ES-I3 (cell line): ENCODE results near the gene PPFIBP1.
"Not testable (repeated sequence)": the region's sequence is repeated elsewhere in the genome, so short reads cannot be mapped to it uniquely, and the experiment has no call there.

Experiments used
- H3K36me3 ChIP-seq: 2 replicates; pipeline ENCODE4 v1.6.1; 2013; ENCODE audit warnings: mild to moderate bottlenecking, low read length, control low read depth, moderate library complexity; ENCODE audit not compliant: insufficient read depth
- H3K4me1 ChIP-seq: 2 replicates; pipeline ENCODE4 v1.6.1; 2013; ENCODE audit warnings: mild to moderate bottlenecking, control low read depth, low read length; ENCODE audit not compliant: insufficient read depth
- H3K9ac ChIP-seq: 2 replicates; pipeline ENCODE4 v1.6.1; 2013; ENCODE audit warnings: low read depth, mild to moderate bottlenecking, low read length, moderate library complexity
- H3K9me3 ChIP-seq: 2 replicates; pipeline ENCODE4 v1.6.1; 2013; ENCODE audit warnings: mild to moderate bottlenecking, low read length, moderate library complexity; ENCODE audit not compliant: control insufficient read depth, insufficient read depth

Gene PPFIBP1

GRCh38 chr12:27618836-27619235 lies 94.8 kb downstream of the PPFIBP1 start:
- Histone ChIP-seq H3K36me3 (no peaks in the 10 kb centered on the region), H3K4me1 (peaks cover 9% of the 10 kb centered on the region; the same call in 1 of the 2 replicates), H3K9me3 (no peaks in the 10 kb centered on the region), H3K9ac (no peak overlapping the region)

DNA sequence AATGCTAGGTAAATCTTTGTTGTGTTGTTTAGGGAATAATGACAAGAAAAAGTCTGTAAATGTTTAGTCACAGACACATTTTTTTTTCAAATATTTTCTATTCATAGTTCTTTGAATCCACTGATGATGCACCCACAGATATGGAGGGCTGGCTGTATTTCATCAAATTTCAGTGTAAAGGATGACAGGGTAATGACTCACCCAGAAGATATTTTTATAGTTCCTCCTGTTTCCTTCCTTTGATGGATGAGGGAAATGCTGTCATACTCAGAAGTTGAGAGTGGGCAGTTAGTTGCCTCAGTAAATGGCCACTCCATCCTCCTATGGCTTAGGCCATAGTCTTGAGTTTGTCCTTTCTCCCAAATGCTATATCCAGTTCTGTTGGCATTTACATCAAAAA lies 95.3 kb downstream of the PPFIBP1 start:
- Histone ChIP-seq H3K9ac (no peak overlapping the region), H3K9me3 (no peaks in the 10 kb centered on the region), H3K4me1 (peaks cover 9% of the 10 kb centered on the region; the same call in 1 of the 2 replicates), H3K36me3 (no peaks in the 10 kb centered on the region)

- no peaks in the 10 kb centered on the region for H3K9me3 ChIP-seq
- H3K9ac ChIP-seq = no peak overlapping the region
- no peaks in the 10 kb centered on the region for H3K36me3 ChIP-seq
- peaks cover 7% of the 10 kb centered on the region; the same call in 1 of the 2 replicates for H3K4me1 ChIP-seq
Observed at GRCh38 chr12:27620121-27620520, 96.1 kb downstream of the PPFIBP1 start.

DNA sequence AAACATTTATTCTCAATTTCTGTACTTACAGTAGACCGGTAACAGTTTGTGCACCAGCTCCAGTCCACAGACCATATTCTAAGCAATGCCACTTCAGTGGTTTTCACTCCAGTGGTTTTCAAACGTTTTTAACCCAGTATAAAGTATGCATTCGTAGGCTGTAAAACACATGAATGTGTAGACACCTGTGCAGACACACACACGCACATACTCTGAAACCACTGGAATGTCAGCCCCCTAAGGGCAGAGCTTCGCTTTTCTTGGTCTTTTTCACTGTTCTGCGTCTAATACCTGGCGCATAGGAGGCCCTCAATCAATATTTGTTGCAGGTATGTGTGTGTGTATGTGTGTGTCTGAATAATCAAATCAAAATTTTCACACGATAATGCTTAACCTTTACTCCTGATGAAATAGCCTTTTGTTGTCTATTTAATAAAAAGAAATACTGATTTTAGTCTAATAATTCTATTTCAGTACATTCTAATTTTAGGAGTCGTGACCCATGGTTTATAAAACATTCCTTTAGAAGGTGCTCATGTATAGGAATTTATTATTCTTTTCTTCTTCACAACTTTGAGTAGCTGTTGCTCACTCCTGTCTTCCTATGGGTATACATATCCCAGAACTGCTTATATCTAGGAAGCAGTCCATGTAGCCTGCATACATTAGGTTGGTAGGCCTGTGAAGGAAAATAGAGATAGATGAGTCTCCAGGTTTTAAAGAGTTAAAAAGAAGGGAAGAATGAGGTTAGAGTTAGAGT lies 98.6 kb downstream of the PPFIBP1 start:
- H3K9ac ChIP-seq = no peak overlapping the region
- H3K4me1 ChIP-seq = no peaks in the 10 kb centered on the region
- no peaks in the 10 kb centered on the region for H3K9me3 ChIP-seq
- no peaks in the 10 kb centered on the region for H3K36me3 ChIP-seq

- Histone ChIP-seq H3K9ac (no peak overlapping the region), H3K4me1 (no peaks in the 10 kb centered on the region), H3K9me3 (no peaks in the 10 kb centered on the region), H3K36me3 (no peaks in the 10 kb centered on the region)
Observed at GRCh38 chr12:27623645-27624044, 99.6 kb downstream of the PPFIBP1 start.

DNA sequence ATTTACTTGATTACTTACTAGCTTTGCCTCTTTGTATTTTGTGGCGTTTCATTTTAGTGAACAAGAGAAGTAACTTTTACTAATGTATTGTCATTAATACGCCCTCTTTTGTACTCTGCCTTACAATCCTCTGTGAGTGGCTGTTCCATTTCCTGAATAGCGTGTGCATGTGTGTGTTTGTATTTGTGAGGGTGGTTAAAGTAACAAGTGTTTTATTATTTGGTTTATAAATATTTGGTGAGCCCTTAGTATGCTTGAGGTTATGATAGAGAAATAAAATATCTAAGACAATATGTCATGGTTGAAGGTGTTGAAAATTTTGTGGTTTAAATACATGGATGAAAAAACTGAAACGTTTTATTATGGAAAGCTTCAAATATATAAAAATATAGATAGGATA lies 100.6 kb downstream of the PPFIBP1 start:
- no peaks in the 10 kb centered on the region for H3K4me1 ChIP-seq
- no peak overlapping the region for H3K9ac ChIP-seq
- H3K36me3 ChIP-seq = no peaks in the 10 kb centered on the region
- no peaks in the 10 kb centered on the region for H3K9me3 ChIP-seq

GRCh38 chr12:27627123-27627852 lies 103.3 kb downstream of the PPFIBP1 start:
- Histone ChIP-seq H3K36me3 (no peaks in the 10 kb centered on the region), H3K9ac (no peak overlapping the region), H3K4me1 (no peaks in the 10 kb centered on the region), H3K9me3 (no peaks in the 10 kb centered on the region)

DNA sequence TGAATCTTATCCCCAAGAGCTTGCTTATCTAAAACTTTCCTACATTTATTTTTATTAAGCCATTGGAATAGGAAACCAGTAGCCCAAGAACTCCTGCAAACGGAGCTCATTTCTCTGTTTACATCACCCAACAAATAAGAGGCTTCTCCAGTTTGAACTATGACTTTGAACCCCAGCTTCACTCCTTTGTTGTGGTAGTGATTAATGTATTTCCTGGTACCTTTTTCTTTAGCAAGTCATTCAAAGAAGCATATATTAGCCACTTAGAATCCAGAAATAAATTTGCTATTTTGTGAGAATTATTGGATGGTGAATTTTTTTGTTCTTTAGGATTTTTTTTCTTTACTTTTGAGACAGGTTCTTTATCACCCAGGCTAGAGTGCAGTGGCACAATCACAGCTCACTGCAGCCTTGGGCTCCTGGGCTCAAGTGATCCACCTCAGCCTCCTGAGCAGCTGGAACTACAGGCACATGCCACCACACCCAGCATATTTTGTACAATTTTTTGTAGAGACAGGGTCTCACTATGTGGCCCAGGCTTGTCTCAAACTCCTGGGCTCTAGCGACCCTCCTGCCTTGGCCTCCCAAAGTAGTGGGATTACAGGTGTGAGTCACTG lies 104.0 kb downstream of the PPFIBP1 start:
- not testable (repeated sequence) for H3K4me1 ChIP-seq, H3K9me3 ChIP-seq, H3K36me3 ChIP-seq, H3K9ac ChIP-seq

DNA sequence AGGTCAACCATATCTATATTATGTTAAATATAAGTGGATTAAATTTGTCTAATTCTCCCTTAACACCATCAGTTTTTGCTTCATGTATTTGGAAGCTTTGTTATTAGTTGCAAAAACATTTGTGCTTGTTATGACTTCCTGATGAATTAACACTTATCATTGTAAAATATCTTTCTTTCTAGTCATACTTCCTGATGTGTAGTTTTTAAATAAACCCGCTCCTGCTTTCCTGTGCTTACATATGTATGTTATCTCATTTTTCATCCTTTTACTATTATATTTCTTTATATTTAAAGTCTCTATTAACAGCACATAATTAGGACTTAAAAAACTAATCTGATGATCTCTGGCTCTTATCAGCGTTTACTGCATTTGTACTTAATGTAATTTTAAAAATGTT lies 106.2 kb downstream of the PPFIBP1 start:
- not testable (repeated sequence) for H3K36me3 ChIP-seq, H3K9ac ChIP-seq, H3K9me3 ChIP-seq, H3K4me1 ChIP-seq

GRCh38 chr12:27631365-27631764 lies 107.4 kb downstream of the PPFIBP1 start:
- no peaks in the 10 kb centered on the region for H3K4me1 ChIP-seq
- no peaks in the 10 kb centered on the region for H3K36me3 ChIP-seq
- no peaks in the 10 kb centered on the region for H3K9me3 ChIP-seq
- H3K9ac ChIP-seq = no peak overlapping the region

GRCh38 chr12:27631813-27632491 lies 107.9 kb downstream of the PPFIBP1 start:
- H3K9me3 ChIP-seq = no peaks in the 10 kb centered on the region
- no peaks in the 10 kb centered on the region for H3K4me1 ChIP-seq
- H3K36me3 ChIP-seq = no peaks in the 10 kb centered on the region
- H3K9ac ChIP-seq = no peak overlapping the region

GRCh38 chr12:27635349-27635972 lies 111.5 kb downstream of the PPFIBP1 start:
- H3K9me3 ChIP-seq = no peaks in the 10 kb centered on the region
- H3K36me3 ChIP-seq = no peaks in the 10 kb centered on the region

DNA sequence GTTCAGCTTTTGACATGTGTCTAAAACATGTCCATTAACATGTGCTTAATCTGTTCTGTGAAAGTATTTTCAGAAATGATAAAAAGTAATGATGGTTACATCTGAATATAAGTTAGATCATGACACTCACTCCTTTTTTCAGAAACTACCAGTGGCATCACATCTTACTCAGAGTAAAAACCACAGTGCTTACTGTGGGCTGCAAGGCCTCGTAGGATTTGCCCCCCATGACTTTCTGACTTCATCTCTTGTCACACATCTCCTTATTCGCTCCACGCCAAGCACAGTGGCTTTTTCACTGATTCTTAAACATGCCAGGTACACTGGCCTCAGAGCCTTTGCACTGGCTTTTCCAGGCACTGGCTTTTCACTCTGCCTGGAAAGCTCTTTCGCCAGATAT lies 112.6 kb downstream of the PPFIBP1 start:
- H3K9ac ChIP-seq, H3K9me3 ChIP-seq, H3K4me1 ChIP-seq, H3K36me3 ChIP-seq: not testable (repeated sequence)

More at GRCh38 chr12:27635349-27635972, 111.5 kb downstream of the PPFIBP1 start:
- no peaks in the 10 kb centered on the region for H3K4me1 ChIP-seq
- H3K9ac ChIP-seq = no peak overlapping the region

- Histone ChIP-seq H3K9ac (no peak overlapping the region), H3K4me1 (no peaks in the 10 kb centered on the region), H3K36me3 (no peaks in the 10 kb centered on the region), H3K9me3 (no peaks in the 10 kb centered on the region)
Observed at GRCh38 chr12:27637524-27637923, 113.5 kb downstream of the PPFIBP1 start.
